RKO (cell line): Measurements from ENCODE around the gene RBM6.
"Not testable (repeated sequence)": the region's sequence is repeated elsewhere in the genome, so short reads cannot be mapped to it uniquely, and the experiment has no call there.

Experiments
- DNase-seq: peaks from one replicate; pipeline ENCODE4 v3.0.0-alpha.2; 2016; ENCODE audit warnings: low spot score

Gene RBM6

GRCh38 chr3:49992326-49992725 lies 52.4 kb downstream of the RBM6 start:
- no peak for DNase-seq

- no peak for DNase-seq
These were observed 54.5 kb downstream of the RBM6 start for GRCh38 chr3:49994476-49994875.

GRCh38 chr3:49996016-49996415 lies 56.1 kb downstream of the RBM6 start:
- DNase-seq = no peak

GRCh38 chr3:49997862-49998261 lies 57.9 kb downstream of the RBM6 start:
- no peak for DNase-seq

GRCh38 chr3:49998326-49998725 lies 58.4 kb downstream of the RBM6 start:
- peak; percentile 52 for DNase-seq

GRCh38 chr3:50001511-50001910 lies 61.6 kb downstream of the RBM6 start:
- no peak for DNase-seq

GRCh38 chr3:50003216-50003615 lies 63.3 kb downstream of the RBM6 start:
- no peak for DNase-seq

GRCh38 chr3:50003824-50004223 lies 63.9 kb downstream of the RBM6 start:
- DNase-seq = no peak

- peak; percentile 20 for DNase-seq
These were observed 69.0 kb downstream of the RBM6 start for GRCh38 chr3:50008931-50009330.

- peak; percentile 57 for DNase-seq
These were observed 71.0 kb downstream of the RBM6 start for GRCh38 chr3:50010959-50011358.

GRCh38 chr3:50015918-50016317 lies 76.0 kb downstream of the RBM6 start:
- no peak for DNase-seq

GRCh38 chr3:50028346-50028745 lies 88.4 kb downstream of the RBM6 start:
- DNase-seq = no peak

GRCh38 chr3:50031201-50031600 lies 91.3 kb downstream of the RBM6 start:
- not testable (repeated sequence) for DNase-seq

- DNase-seq = no peak
These were observed 105.0 kb downstream of the RBM6 start for GRCh38 chr3:50044976-50045375.

- no peak for DNase-seq
These were observed 107.5 kb downstream of the RBM6 start for GRCh38 chr3:50047426-50047825.

- no peak for DNase-seq
These were observed 110.4 kb downstream of the RBM6 start for GRCh38 chr3:50050361-50050760.

- DNase-seq = no peak
These were observed 117.8 kb downstream of the RBM6 start for GRCh38 chr3:50057756-50058155.

- no peak for DNase-seq
These were observed 128.2 kb downstream of the RBM6 start for GRCh38 chr3:50068134-50068533.

GRCh38 chr3:50078091-50078490 lies 138.1 kb downstream of the RBM6 start:
- no peak for DNase-seq

- DNase-seq = peak; percentile 23
These were observed 138.7 kb downstream of the RBM6 start for GRCh38 chr3:50078622-50079021.

- not testable (repeated sequence) for DNase-seq
These were observed 145.0 kb downstream of the RBM6 start for GRCh38 chr3:50084951-50085350.

GRCh38 chr3:50088725-50089608 lies 149.0 kb downstream of the RBM6 start, which contains the start of gene RBM5:
RBM5 (plus strand) TSS chr3:50088919; CDS start chr3:50090435, 1,516 bp downstream.
- peak; percentile 96 for DNase-seq

- DNase-seq = peak; percentile 63
These were observed 149.6 kb downstream of the RBM6 start for GRCh38 chr3:50089609-50089945.

- no peak for DNase-seq
These were observed 151.0 kb downstream of the RBM6 start for GRCh38 chr3:50090984-50091383.
